Activated T-helper 1 cell treated with anti-CD3 and anti-CD28 coated beads, Interleukin-2, amount 50 U/mL, for 16 hours (primary cell): ENCODE results near the gene RNF40.
A peak's percentile ranks its signal among the peaks of the same experiment; 100 is the strongest.

Experiments
- DNase-seq, 2 donors: peaks; one replicate each; pipeline ENCODE4 v3.0.0-alpha.2; 2020; ENCODE audit warnings: low read depth in 1 of 2, low spot score in 1 of 2

The RNF40 gene

DNA sequence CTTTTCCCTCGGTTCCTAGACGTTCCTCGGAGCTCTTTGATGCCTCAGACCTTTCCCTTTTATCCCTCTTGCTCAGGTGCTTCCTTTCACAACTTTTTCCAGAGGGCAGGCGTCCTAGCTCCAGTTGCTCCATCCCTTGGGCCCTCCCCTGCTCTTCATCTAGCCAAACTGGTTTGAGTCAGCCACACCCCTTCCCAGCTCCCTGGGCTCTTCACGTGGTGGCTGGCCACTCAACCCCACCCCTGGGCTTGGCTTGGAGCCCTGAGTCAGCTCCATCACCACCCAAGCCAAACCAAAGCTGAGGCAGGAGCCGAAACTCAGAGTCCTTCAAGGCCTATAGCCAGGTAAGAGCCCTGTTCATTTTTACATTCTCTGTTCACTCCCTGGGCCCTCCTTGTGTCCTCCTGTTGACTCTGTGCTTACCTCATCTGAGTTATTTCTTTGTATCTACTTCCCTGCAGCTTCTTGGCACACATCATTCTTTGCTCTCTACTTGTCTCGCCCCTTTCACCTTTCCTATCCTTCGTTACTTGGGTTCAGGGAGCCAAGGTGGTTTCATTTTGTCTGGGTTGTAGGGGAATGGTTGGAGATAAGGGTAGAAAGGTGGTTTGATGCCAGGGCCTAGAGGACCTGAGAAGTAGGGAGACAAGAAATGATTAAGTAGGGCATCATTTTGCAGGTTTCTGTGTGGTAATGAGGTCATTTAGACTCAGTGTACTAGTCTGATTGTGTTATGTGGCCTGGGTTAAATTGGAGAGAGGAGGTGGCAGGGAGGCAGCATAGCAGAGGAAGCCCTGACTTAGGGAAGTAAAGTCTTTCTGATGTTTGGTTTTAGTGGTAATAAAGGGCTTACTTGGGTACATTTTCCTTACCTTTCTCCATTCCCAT is 21.5 kb upstream of the RNF40 start:
- no peak for DNase-seq

DNA sequence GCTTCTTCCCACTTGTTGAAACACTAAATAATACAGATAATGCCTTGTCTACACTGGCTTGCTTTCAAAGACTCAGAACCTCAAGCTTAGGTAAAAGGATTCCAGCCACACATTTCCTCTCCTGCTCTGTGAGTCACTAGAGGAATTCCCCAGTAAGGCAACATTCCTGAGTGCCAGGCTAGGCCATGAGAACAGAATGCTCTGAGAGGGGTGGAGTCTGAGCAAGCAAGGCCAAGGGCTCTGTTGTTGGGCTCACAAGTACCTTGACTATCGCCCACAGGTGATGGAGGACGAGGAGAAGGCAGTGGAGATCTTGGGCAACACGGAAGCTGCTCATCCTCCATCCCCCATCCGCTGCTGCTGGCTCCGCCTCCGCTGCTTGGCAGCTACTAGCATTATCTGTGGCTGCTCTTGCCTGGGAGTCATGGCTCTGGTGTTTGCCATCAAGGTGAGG is 20.6 kb upstream of the RNF40 start:
- no peak for DNase-seq

DNA sequence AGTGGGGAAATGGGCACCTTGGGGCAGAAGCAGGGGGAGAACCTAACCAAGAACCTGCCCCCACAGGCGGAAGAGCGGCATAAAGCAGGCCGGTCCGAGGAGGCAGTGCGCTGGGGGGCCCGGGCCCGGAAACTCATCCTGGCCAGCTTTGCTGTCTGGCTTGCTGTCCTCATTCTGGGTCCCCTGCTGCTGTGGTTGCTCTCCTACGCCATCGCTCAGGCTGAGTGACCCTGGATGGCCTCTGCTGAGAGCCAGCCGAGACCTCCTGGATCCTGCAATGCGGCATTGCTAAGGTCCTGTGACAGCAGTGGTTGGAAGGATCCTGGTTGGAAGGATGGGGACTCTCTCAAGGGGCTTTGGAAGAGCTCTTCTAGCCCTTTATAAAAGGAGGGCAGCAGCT is 18.4 kb upstream of the RNF40 start:
- no peak for DNase-seq

DNA sequence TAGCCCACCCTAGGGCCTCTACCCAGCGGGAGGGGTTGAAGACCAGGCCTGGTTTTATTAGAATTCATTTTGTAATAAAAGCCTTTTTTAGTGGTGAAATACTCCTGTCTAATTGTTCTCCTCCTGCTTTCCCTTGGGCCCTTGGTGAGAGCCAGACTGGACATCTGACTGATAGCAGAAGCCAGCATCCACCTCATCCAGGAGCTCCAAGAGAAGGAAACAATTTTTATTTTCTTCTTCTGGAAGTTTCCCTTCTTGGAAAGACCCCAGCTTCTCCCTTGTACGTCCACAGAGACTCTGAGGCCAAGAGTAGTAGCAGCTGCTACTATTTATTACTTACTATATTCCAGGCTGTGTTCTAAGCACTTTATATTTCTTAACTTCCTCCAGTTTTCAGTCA is 17.9 kb upstream of the RNF40 start:
- no peak for DNase-seq

DNA sequence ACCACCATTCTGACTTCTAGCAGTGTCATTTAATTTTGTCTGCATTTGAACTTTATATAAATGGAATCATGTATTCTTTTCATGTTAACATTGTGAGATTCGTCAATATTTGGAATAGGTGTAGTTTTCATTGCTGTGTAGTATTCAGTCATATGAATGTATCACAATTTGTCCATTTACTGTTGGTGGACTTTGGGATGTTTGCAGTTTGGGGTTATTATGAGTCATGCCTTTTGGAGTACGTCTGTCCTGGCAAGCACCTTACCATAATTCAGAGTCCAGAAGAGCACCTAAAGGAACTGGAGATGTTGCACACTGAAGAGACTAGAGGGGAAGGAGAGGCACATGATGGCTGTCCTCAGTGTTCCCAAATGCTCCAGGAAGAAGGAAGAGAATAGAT is 17.0 kb upstream of the RNF40 start:
- DNase-seq: no peak

DNA sequence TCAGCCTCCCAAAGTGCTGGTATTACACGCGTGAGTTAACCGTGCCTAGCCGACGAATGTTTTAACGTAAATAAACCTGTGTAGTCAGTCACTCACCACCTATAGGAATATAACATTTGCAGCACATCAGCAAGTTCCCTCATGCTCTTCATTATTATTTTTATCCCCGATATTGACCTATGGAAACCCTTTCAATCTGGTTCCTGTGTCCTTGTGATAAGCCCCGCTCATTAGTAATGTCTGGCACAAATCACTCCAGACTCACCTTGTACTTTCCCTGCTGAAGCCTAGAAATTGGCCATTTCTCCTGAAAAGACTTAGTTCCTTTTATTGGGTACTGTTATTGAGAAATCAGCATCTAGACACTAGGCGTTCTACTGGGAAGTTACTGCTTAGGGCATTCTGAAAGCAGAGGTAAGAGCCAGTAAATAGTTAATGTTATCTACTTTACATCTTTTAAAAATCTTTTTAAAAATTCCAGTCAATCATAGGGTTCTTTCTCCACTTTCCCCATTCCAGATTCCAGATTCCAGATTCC is 15.4 kb upstream of the RNF40 start:
- DNase-seq: no peak

DNA sequence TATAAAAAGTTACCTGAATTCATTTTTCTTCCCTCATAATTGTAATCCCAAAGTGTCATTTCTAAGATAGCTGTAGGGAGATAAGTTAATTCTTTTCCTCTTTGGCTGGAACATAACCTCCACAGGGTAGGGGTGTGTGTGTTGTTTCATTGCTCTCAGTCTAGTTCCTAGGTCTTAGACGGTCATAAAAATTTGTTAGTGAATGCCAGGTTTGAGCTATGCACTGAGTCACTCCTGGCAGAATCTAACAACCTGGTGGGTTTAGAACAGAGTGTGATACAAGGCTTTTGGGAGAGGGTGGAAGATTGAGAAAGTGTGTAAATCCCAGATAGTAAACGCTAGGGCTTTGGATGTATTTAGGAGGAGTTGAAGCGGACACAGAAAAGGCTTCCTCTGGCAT is 14.8 kb upstream of the RNF40 start:
- DNase-seq: no peak

DNA sequence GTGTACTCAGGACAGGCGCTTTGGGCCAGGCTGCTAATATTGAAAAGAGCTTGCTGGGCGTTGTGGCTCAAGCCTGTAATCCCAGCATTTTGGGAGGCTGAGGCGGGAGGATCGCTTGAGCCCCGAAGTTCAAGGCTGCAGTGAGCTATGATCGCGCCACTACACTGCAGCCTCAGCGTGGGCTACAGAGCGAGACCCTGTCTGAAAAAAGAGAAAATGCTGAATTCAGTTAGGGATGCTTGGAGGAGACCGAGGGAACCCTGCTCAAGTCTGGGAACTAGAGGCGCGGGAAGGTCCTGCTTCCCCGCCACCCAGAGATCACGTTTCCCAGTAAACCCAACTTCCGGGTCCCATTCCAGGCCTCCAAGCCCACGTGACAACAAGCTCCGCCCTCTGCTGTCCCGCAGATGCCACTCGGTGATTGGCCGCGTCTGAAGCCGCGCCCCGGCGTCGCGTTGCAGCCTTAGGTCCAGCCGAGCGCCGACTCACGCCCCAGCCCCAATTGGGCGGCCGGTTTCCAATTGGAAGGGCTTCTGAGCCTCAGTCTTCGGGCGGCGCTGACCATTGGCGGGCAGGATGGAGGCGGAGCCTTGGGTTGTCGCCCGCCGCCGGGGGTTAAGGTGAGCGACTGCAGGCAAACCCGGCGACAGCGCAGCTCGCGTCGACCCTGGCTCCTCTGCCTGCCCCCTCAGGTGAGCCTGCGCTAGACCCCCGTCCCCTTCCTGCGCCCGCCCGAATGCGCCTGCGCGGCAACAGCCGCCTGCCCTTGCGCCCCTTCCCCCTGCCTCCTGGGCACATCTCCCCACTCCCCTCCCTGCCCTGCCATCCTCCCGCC is 14.1 kb upstream of the RNF40 start, which contains the start of gene PHKG2:
Gene PHKG2 (plus strand): TSS at position 627 of the 835 bp plus-strand sequence. CDS start 396 bp downstream, outside the sequence.
- DNase-seq: peak; percentile 92 to 93

DNA sequence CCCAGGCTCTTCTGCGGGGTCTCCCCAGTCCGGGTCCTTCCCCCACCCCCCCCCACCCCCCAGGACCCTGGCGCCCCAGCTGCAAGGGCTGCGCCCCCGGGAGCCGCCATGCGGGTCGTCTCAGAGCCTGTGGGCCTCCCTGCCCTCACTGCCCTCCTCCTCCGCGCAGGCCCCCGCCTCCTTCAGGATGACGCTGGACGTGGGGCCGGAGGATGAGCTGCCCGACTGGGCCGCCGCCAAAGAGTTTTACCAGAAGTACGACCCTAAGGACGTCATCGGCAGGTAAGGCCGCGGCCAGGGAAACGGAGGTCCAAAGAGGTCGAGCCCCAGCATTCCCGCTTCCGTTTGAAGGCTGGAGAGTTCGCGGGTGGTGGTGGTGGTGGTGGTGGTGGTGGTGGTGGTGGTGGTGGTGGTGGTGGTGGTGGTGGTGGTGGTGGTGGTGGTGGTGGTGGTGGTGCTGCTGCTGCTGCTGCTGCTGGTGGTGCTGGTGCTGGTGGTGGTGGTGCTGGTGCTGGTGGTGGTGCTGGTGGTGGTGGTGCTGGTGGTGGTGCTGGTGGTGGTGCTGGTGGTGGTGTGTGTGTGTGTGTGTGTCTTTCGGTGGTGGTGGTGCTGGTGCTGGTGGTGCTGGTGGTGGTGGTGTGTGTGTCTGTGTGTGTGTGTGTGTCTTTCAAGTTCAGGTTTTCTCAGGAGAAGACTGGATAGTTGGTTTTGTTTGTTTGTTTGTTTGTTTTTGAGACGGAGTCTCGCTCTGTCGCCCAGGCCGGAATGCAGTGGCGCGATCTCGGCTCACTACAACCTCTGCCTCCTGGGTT is 13.3 kb upstream of the RNF40 start:
- DNase-seq: no peak

DNA sequence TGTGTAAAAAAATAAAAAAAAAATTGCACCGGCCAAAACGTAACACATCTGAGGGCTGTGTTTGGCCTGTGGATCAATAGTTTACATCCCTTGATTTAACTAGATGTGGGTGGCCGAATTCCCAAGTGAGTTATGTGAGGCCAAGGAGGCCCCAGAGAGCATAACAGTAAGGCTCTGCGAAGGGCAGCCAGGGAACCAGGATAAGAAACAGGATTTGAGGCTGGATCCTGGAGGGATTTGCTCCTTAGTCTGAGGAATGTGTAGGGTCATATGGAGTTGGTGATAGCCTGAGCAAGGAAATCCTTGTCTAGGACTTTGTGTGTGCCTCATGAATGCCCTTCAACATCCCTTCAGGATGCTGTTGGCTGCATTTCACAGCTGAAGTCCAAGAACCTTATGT is 11.9 kb upstream of the RNF40 start:
- DNase-seq: no peak

DNA sequence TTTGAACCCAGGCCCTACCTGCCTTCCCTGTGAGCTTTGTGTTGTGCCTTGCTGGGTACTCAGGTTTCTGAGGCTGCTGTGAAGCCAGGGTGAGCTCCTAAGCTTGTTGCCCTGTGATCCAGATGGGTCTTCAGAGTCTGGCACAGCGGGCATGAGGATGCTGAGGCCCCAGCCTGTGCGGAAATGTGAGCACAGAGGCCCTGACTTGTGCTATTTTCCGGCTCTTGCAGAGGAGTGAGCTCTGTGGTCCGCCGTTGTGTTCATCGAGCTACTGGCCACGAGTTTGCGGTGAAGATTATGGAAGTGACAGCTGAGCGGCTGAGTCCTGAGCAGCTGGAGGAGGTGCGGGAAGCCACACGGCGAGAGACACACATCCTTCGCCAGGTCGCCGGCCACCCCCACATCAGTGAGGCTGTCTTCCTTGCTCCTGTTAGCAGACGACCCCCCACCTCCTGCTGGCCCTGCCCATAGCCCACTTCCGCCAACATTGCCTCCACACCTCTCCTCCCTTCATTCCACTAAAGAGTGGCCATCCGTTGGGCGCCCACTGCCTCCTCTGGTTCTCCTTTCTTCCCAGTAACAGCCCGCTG is 11.2 kb upstream of the RNF40 start:
- DNase-seq: no peak

DNA sequence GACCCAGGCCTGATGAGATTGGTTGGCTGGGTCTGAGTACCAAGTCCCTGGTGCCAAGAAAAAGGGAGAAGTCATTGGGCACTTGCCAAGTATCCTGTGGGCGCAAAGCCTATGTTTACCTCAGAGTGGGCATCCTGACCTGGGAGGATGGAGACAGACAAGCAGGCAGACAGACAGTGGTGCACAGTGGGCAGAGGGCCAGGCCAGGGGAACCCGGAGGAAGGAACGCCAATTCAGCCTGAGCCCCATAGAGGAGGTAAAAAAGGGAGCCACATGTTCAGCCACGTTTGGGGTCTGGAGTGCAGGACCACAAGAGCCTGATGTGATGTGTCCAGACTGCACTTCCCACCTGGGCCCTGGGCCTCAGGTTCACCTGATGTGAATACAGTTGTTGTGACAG is 8.5 kb upstream of the RNF40 start:
- no peak for DNase-seq

DNA sequence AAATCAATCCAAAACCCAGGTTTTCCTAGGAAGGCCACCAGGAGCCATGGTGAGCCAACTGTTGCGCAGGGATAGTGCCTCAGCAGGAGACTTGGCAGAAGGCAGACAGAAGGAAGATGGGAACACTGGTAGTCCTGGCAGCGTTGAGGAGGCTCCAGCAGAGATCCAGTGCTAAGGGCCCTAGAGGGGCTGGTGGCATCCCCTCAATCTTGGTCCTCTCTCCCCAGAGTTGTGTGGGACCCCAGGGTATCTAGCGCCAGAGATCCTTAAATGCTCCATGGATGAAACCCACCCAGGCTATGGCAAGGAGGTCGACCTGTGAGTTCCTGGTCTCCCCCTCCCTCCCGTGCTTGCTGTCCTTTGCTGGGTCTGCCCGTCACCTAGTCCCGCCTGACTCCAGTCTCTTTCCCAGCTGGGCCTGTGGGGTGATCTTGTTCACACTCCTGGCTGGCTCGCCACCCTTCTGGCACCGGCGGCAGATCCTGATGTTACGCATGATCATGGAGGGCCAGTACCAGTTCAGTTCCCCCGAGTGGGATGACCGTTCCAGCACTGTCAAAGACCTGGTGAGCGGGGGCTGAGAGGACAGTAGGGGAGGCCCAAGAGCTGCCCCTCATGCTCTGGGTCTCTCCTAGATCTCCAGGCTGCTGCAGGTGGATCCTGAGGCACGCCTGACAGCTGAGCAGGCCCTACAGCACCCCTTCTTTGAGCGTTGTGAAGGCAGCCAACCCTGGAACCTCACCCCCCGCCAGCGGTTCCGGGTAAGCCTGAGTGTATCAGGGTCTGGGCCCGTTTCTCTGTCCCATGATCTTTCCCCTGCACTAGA is 6.0 kb upstream of the RNF40 start:
- no peak for DNase-seq

DNA sequence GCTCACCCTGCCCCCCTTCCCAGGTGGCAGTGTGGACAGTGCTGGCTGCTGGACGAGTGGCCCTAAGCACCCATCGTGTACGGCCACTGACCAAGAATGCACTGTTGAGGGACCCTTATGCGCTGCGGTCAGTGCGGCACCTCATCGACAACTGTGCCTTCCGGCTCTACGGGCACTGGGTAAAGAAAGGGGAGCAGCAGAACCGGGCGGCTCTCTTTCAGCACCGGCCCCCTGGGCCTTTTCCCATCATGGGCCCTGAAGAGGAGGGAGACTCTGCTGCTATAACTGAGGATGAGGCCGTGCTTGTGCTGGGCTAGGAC is 5.4 kb upstream of the RNF40 start:
- no peak for DNase-seq

DNA sequence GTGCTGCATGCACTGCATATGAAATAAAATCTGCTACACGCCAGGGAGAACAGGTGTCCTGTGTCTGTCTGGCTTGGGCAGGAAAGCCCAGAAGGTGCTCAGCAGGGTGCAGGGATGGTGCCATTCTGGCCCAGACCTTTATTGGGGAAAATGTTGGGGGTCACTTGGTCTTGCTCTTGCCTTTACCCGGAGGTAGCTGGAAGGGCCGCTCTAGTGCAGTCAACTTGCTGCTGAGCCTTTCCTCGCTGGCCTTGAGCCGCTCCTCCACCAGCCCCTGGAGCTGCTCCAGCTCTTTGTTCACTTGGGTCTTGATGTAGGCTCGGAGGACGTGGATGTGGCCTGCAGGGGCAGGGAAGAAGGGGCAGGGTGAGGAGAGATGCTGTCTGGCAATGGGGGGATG is 4.8 kb upstream of the RNF40 start:
- DNase-seq: no peak

DNA sequence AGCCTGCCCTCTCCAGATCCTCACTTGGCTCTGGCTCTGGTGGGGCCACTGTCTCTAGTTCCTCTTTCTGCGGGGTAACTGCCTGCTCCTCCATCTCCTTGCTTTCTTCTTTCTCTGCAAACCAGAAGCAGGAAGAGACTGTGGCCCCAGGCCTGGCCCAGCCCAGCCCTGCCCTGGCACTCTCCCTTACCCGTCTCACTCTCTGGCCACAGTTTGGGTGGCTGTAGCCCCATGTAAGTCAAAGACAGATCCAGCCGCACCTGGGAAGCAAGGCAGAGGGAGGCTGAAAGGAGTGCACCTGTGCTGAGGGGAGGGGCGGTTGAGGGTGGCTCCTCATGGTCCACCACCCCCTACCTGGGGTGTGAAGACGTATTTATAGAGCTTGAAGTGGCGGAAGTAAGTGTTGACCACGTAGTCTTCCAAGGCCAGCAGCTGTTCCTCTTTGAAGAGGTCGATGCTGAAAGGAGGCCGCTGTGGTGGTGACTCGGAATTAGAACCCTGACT is 3.1 kb upstream of the RNF40 start:
- DNase-seq: no peak

DNA sequence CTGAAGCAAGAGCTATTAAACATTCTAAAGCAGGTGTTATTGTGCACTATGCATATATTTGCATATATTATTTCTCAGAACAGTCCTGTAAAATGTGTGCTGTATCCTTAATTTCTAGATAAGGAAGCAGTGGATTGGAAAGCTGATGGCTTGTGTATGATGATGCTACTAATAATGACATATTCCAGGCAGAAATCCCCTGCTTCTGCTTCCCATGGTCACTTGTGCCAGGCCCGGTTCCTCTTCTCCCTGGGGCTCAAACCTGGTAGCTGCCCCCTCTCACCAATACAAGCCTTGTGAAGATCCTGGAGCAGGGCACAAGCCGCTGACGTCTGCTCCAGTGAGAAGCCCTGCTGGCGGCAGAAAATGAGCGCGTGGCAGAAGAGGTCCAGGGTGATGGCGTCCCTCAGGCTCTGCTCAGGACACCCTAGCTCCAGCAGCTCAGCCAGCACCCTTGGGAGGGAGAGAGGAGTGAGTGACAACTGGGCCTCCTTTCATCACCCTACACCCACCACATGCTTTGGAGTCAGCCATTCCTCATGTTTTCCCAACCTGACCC is 2.0 kb upstream of the RNF40 start:
- DNase-seq: no peak

DNA sequence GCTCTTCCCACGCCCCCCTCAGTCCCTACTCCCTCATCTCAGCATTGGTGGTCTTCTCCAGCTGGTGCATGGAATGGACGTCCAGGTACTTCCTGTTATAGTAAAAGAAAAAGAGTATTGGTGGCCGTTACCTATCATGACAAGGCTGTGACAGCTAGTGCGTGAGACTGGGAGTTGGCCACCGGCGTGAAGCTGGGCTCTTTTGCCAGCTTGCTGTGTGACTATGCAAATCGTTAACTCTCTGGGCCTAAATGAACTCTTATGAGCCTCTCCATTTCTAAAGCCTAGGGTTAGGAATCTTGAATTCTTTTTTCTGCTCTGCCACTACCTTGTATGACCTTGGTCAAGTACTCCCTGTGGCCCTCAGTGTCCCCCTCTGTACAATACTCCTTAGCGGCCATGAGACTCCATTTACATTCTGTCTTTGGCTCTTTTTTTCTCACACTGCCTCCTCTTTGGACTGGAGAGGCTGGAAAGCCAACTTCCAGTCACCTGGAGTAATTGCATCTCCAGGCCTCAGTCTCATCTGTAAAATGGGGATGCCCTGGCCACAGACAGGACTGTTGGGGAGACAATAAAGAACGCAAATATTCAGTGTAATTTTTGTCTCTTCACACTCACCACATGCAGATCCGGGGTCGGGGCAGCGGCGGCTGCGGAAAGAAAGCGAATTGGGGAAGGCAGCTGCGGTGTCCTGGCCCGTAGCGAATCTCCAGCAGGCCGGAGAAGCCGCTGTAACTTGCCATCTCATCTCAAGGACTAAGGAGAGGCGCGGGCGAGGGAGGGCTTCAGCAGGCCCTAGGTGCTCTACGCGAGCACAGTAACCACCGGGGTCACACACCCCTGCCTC is 1.3 kb upstream of the RNF40 start:
- no peak for DNase-seq
